22Rv1 (cell line): ENCODE results near the gene RNF11.

Experiments used
- ZFX ChIP-seq: fragments of 450-650 bp; IDR thresholded peaks from 2 replicates; pipeline ENCODE4 v1.6.1; 2017; ENCODE audit warnings: antibody characterized with exemption, borderline replicate concordance
- TF ChIP-seq, protein P1 (sequence below): fragments of 450-650 bp; IDR thresholded peaks from 2 replicates; pipeline ENCODE4 v1.5.1; 2017; ENCODE audit warnings: mild to moderate bottlenecking

- TF ChIP-seq, protein P1, sequence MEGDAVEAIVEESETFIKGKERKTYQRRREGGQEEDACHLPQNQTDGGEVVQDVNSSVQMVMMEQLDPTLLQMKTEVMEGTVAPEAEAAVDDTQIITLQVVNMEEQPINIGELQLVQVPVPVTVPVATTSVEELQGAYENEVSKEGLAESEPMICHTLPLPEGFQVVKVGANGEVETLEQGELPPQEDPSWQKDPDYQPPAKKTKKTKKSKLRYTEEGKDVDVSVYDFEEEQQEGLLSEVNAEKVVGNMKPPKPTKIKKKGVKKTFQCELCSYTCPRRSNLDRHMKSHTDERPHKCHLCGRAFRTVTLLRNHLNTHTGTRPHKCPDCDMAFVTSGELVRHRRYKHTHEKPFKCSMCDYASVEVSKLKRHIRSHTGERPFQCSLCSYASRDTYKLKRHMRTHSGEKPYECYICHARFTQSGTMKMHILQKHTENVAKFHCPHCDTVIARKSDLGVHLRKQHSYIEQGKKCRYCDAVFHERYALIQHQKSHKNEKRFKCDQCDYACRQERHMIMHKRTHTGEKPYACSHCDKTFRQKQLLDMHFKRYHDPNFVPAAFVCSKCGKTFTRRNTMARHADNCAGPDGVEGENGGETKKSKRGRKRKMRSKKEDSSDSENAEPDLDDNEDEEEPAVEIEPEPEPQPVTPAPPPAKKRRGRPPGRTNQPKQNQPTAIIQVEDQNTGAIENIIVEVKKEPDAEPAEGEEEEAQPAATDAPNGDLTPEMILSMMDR: no peak
- TF ChIP-seq ZFX: no peak
Measured at GRCh38 chr1:51298322-51298705, 62.2 kb downstream of the RNF11 start.
